H9 (cell line): Measurements from ENCODE around the gene TMEM109. TPM values are rescaled to one million over a fixed set of nuclear protein-coding genes. Genes with fewer than 3 reads are reported as not detected.

Source experiments
- DNase-seq: peaks from one replicate; pipeline ENCODE4 v3.0.0-alpha.2; 2017
- H2AFZ ChIP-seq: one replicate; pipeline ENCODE4 v1.6.1; 2013; ENCODE audit warnings: mild to moderate bottlenecking, low read length, control low read depth, moderate library complexity
- H2AK5ac ChIP-seq: 2 replicates; pipeline ENCODE4 v1.6.1; 2013; ENCODE audit warnings: low read length, control low read depth, mixed read lengths; ENCODE audit not compliant: insufficient read length
- H2BK120ac ChIP-seq: one replicate; pipeline ENCODE4 v1.6.1; 2013; ENCODE audit warnings: low read depth, mild to moderate bottlenecking, low read length, control low read depth, inconsistent platforms; ENCODE audit not compliant: poor library complexity, severe bottlenecking
- H2BK12ac ChIP-seq: 2 replicates; pipeline ENCODE4 v1.6.1; 2013; ENCODE audit warnings: low read length, control low read depth, mixed read lengths, low read depth; ENCODE audit not compliant: insufficient read length
- H2BK15ac ChIP-seq: 2 replicates; pipeline ENCODE4 v1.6.1; 2013; ENCODE audit warnings: low read depth, low read length, control low read depth
- H2BK20ac ChIP-seq: one replicate; pipeline ENCODE4 v1.6.1; 2013; ENCODE audit warnings: low read depth, mild to moderate bottlenecking, low read length, control low read depth, inconsistent platforms; ENCODE audit not compliant: poor library complexity, severe bottlenecking
- H2BK5ac ChIP-seq: 2 replicates; pipeline ENCODE4 v1.6.1; 2013; ENCODE audit warnings: low read length, control low read depth, mixed read lengths; ENCODE audit not compliant: insufficient read length
- H3K14ac ChIP-seq: 2 replicates; pipeline ENCODE4 v1.6.1; 2013; ENCODE audit warnings: low read length, control low read depth; ENCODE audit not compliant: insufficient read depth
- H3K18ac ChIP-seq: 2 replicates; pipeline ENCODE4 v1.6.1; 2013; ENCODE audit warnings: low read depth, mild to moderate bottlenecking, mixed read lengths, low read length, control low read depth; ENCODE audit not compliant: insufficient read length
- H3K23ac ChIP-seq: 2 replicates; pipeline ENCODE4 v1.6.1; 2013; ENCODE audit warnings: low read length, control low read depth, mixed read lengths, low read depth; ENCODE audit not compliant: insufficient read length
- H3K23me2 ChIP-seq: 2 replicates; pipeline ENCODE4 v1.6.1; 2013; ENCODE audit warnings: low read depth, mild to moderate bottlenecking, mixed read lengths, low read length, control low read depth; ENCODE audit not compliant: insufficient read length, poor library complexity, severe bottlenecking
- H3K27ac ChIP-seq: 2 replicates; pipeline ENCODE4 v1.5.1; 2013; ENCODE audit warnings: low read length, control low read depth, mixed read lengths, low read depth; ENCODE audit not compliant: insufficient read length
- H3K27me3 ChIP-seq: 2 replicates; pipeline ENCODE4 v1.6.1; 2013; ENCODE audit warnings: low read length, control low read depth, inconsistent platforms; ENCODE audit not compliant: insufficient read depth
- H3K4ac ChIP-seq: 2 replicates; pipeline ENCODE4 v1.6.1; 2013; ENCODE audit warnings: low read depth, mild to moderate bottlenecking, control low read depth, inconsistent platforms, low read length, moderate library complexity
- H3K4me1 ChIP-seq: 2 replicates; pipeline ENCODE4 v1.6.1; 2013; ENCODE audit warnings: low read length, control low read depth, inconsistent platforms; ENCODE audit not compliant: insufficient read depth
- H3K4me2 ChIP-seq: 2 replicates; pipeline ENCODE4 v1.6.1; 2013; ENCODE audit warnings: low read length, control low read depth, mixed read lengths; ENCODE audit not compliant: insufficient read length, insufficient read depth
- H3K56ac ChIP-seq: 2 replicates; pipeline ENCODE4 v1.6.1; 2013; ENCODE audit warnings: low read depth, mild to moderate bottlenecking, mixed read lengths, low read length, control low read depth; ENCODE audit not compliant: insufficient read length
- H3K79me1 ChIP-seq: 2 replicates; pipeline ENCODE4 v1.6.1; 2013; ENCODE audit warnings: low read depth, mild to moderate bottlenecking, moderate library complexity, low read length, control low read depth, inconsistent platforms; ENCODE audit not compliant: insufficient read depth, poor library complexity, severe bottlenecking
- H3K79me2 ChIP-seq: 2 replicates; pipeline ENCODE4 v1.6.1; 2013; ENCODE audit warnings: low read length, control low read depth, inconsistent platforms; ENCODE audit not compliant: insufficient read depth
- H3K9ac ChIP-seq: 2 replicates; pipeline ENCODE4 v1.6.1; 2013; ENCODE audit warnings: low read length, control low read depth, mixed read lengths; ENCODE audit not compliant: insufficient read length; ENCODE audit errors: extremely low read depth
- H3K9me3 ChIP-seq: one replicate; pipeline ENCODE4 v1.6.1; 2013; ENCODE audit warnings: low read depth, low read length, inconsistent platforms; ENCODE audit not compliant: control insufficient read depth
- H3T11ph ChIP-seq: one replicate; pipeline ENCODE4 v1.6.1; 2013; ENCODE audit warnings: mild to moderate bottlenecking, low read length, control low read depth, inconsistent platforms
- H4K20me1 ChIP-seq: one replicate; pipeline ENCODE4 v1.6.1; 2013; ENCODE audit not compliant: control insufficient read depth, insufficient read length, insufficient read depth
- H4K5ac ChIP-seq: 2 replicates; pipeline ENCODE4 v1.6.1; 2013; ENCODE audit warnings: low read depth, mild to moderate bottlenecking, mixed read lengths, low read length, control low read depth; ENCODE audit not compliant: insufficient read length
- H4K8ac ChIP-seq: replicated peaks from 2 replicates; pipeline ENCODE4 v1.6.1; 2013; ENCODE audit warnings: low read length, control low read depth, mixed read lengths, low read depth; ENCODE audit not compliant: insufficient read length
- H4K91ac ChIP-seq: 2 replicates; pipeline ENCODE4 v1.6.1; 2013; ENCODE audit warnings: low read depth, mild to moderate bottlenecking, moderate library complexity, mixed read lengths, low read length, control low read depth; ENCODE audit not compliant: insufficient read length
- H3K27ac Mint-ChIP-seq, 3 experiments: 2 replicates in 2 of 3; 3 replicates in 1 of 3; pipeline ENCODE4 v1.8.0; 2020 to 2021; ENCODE audit warnings: mixed read lengths in 3 of 3, mild to moderate bottlenecking in 1 of 3, moderate library complexity in 1 of 3
- H3K27me3 Mint-ChIP-seq: 2 replicates; pipeline ENCODE4 v1.8.0; 2021; ENCODE audit warnings: low read depth, mild to moderate bottlenecking, moderate library complexity, mixed read lengths
- H3K36me3 Mint-ChIP-seq, 3 experiments: 2 replicates in 2 of 3; 3 replicates in 1 of 3; pipeline ENCODE4 v1.8.0; 2020 to 2021; ENCODE audit warnings: low read depth in 3 of 3, mixed read lengths in 3 of 3; ENCODE audit not compliant: insufficient read depth in 1 of 3
- H3K4me1 Mint-ChIP-seq, 2 experiments: 2 replicates each; pipeline ENCODE4 v1.8.0; 2020; ENCODE audit warnings: mixed read lengths in 2 of 2
- H3K4me3 Mint-ChIP-seq, 2 experiments: 2 replicates in 1 of 2; 3 replicates in 1 of 2; pipeline ENCODE4 v1.8.0; 2020 to 2021; ENCODE audit warnings: mild to moderate bottlenecking in 2 of 2, mixed read lengths in 2 of 2, moderate library complexity in 1 of 2
- H3K9me3 Mint-ChIP-seq, 2 experiments: 2 replicates in 1 of 2; 3 replicates in 1 of 2; pipeline ENCODE4 v1.8.0; 2020; ENCODE audit warnings: mild to moderate bottlenecking in 2 of 2, mixed read lengths in 2 of 2, moderate library complexity in 1 of 2
- WGBS: extraction: QIAGEN DNeasy Blood & Tissue Kit; methylation state at CpG from one replicate; pipeline ENCODE4 v1.1.7; 2013; ENCODE audit warnings: missing lambda C conversion rate, low lambda C conversion rate, mixed read lengths; ENCODE audit not compliant: insufficient read length; ENCODE audit errors: extremely low coverage; 5-methylcytosine and 5-hydroxymethylcytosine counted together
- total RNA-seq: library from RNA; stranded (reverse); gene quantifications from 2 replicates; pipeline ENCODE4 v1.2.1, GENCODE V29; 2021
- TF ChIP-seq, protein P1 (sequence below): fragments of 200-600 bp; sonication (generic); conservative IDR thresholded peaks from 3 replicates; pipeline ENCODE4 v1.8.0; 2021; ENCODE audit warnings: antibody characterized with exemption, mild to moderate bottlenecking

The TMEM109 gene
- total RNA-seq, 1 experiment from 2014 or later: 38.0 TPM

DNA sequence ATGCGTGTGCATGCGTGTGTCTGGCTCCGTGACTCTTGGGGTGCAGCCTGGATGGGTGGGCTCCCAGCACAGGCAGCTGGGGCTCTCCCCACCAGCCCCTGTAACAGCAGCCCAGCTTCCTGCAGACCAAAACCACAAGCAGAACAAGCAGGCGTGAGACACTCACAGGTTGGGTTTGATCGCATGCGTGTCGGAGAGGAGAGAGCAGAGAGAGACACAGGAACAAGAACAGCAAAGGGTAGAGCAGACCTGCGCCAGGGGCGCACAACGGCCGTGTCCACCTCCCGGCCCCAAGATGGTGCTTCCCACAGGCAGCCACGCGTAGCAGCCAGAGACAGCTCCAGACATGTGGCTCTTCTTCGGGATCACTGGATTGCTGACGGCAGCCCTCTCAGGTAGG is 57.6 kb downstream of the TMEM109 start, which contains the start of gene CD6:
TSS of gene CD6 (plus strand) at position 161 of the 400 bp plus-strand sequence. CDS start at position 347, 186 bp downstream.
- H3K18ac ChIP-seq: no peak within 1 kb of the TSS
- H4K91ac ChIP-seq: no peak within 1 kb of the TSS
- no peak within 1 kb of the TSS for H2BK5ac ChIP-seq
- H2BK120ac ChIP-seq: no peak within 1 kb of the TSS
- Mint-ChIP-seq H3K36me3 (peaks cover 0 to 7% (median 6%) of the 10 kb centered on the region in 3 experiments; a peak in 5 of 7 replicates), H3K4me1 (no peaks in the 10 kb centered on the region), H3K27ac (no peak within 1 kb of the TSS; a peak in 1 of 7 replicates), H3K9me3 (peaks cover 12 to 22% of the 10 kb centered on the region in 2 experiments), H3K27me3 (peaks cover 26% of the 10 kb centered on the region), H3K4me3 (no peak within 1 kb of the TSS)
- H3K4me2 ChIP-seq: no peak within 1 kb of the TSS
- H2BK15ac ChIP-seq: no peak within 1 kb of the TSS
- no peak within 1 kb of the TSS for H4K8ac ChIP-seq
- H4K20me1 ChIP-seq: no peaks in the 10 kb centered on the region
- no peaks in the 10 kb centered on the region for H3K79me2 ChIP-seq
- no peak for DNase-seq
- no peaks in the 10 kb centered on the region for H3K4me1 ChIP-seq
- H3K23ac ChIP-seq: no peak within 1 kb of the TSS
- H3K14ac ChIP-seq: no peak within 1 kb of the TSS
- H3K27ac ChIP-seq: no peak within 1 kb of the TSS
- H4K5ac ChIP-seq: no peak within 1 kb of the TSS
- H3K79me1 ChIP-seq: no peaks in the 10 kb centered on the region
- no peak within 1 kb of the TSS for H3K56ac ChIP-seq
- no peak within 1 kb of the TSS for H3K9ac ChIP-seq
- H2AK5ac ChIP-seq: no peak within 1 kb of the TSS
- H3K4ac ChIP-seq: no peak within 1 kb of the TSS
- H3K23me2 ChIP-seq: no peaks in the 10 kb centered on the region
- no peak within 1 kb of the TSS for H2BK20ac ChIP-seq
- H2BK12ac ChIP-seq: no peak within 1 kb of the TSS
- no peaks in the 10 kb centered on the region for H3K9me3 ChIP-seq
- H3K27me3 ChIP-seq: no peaks in the 10 kb centered on the region
- H3T11ph ChIP-seq: no peak within 1 kb of the TSS
- TF ChIP-seq, protein P1, sequence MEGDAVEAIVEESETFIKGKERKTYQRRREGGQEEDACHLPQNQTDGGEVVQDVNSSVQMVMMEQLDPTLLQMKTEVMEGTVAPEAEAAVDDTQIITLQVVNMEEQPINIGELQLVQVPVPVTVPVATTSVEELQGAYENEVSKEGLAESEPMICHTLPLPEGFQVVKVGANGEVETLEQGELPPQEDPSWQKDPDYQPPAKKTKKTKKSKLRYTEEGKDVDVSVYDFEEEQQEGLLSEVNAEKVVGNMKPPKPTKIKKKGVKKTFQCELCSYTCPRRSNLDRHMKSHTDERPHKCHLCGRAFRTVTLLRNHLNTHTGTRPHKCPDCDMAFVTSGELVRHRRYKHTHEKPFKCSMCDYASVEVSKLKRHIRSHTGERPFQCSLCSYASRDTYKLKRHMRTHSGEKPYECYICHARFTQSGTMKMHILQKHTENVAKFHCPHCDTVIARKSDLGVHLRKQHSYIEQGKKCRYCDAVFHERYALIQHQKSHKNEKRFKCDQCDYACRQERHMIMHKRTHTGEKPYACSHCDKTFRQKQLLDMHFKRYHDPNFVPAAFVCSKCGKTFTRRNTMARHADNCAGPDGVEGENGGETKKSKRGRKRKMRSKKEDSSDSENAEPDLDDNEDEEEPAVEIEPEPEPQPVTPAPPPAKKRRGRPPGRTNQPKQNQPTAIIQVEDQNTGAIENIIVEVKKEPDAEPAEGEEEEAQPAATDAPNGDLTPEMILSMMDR: no peak
- no peak within 1 kb of the TSS for H2AFZ ChIP-seq
- WGBS: no CpG with 5 or more reads among the region's 16 CpGs
